GM12892 (cell line): ENCODE results near the gene CCDC57.

Experiments used
- DNase-seq: peaks from one replicate; pipeline ENCODE4 v3.0.0; 2011; ENCODE audit not compliant: insufficient read length
- FAIRE-seq: peaks from 2 replicates; lab custom pipeline; 2011; peaks lifted over from hg19 to GRCh38; lab: Jason Lieb, UNC
- POLR2A ChIP-seq: IDR thresholded peaks from 2 replicates; pipeline ENCODE4 v1.6.1; 2011; ENCODE audit warnings: low read depth, low read length, control low read depth
- POLR2AphosphoS5 ChIP-seq: IDR thresholded peaks from 2 replicates; pipeline ENCODE4 v1.6.1; 2011; ENCODE audit warnings: low read depth, low read length, control low read depth
- TAF1 ChIP-seq: IDR thresholded peaks from 2 replicates; pipeline ENCODE4 v1.6.1; 2011; ENCODE audit warnings: low read depth, mild to moderate bottlenecking, control low read depth, low read length, borderline replicate concordance

CCDC57 gene

DNA sequence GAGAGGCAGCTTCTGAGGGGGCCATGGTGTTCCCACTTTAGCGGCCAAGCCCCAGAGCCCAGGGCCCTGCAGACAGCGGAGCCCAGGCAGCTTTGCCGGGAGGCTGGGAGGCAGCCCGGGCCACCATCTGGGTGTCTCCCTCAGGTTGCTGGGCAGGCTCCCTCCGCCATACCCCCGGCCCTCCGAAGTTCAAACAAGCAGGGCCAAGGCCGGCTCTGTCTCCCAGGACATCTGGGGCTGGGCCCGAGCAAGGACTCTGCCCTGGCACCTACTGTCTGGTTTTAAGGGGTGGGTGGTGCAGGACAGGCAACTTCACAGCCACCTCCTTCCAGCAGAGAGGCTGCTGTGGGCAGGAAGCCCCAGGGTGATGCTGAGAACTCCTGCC, 149.7 kb downstream of the CCDC57 start:
- TF ChIP-seq TAF1 = no peak
- TF ChIP-seq POLR2A = no peak
- no peak for TF ChIP-seq POLR2AphosphoS5
- no peak for FAIRE-seq
- no peak for DNase-seq

DNA sequence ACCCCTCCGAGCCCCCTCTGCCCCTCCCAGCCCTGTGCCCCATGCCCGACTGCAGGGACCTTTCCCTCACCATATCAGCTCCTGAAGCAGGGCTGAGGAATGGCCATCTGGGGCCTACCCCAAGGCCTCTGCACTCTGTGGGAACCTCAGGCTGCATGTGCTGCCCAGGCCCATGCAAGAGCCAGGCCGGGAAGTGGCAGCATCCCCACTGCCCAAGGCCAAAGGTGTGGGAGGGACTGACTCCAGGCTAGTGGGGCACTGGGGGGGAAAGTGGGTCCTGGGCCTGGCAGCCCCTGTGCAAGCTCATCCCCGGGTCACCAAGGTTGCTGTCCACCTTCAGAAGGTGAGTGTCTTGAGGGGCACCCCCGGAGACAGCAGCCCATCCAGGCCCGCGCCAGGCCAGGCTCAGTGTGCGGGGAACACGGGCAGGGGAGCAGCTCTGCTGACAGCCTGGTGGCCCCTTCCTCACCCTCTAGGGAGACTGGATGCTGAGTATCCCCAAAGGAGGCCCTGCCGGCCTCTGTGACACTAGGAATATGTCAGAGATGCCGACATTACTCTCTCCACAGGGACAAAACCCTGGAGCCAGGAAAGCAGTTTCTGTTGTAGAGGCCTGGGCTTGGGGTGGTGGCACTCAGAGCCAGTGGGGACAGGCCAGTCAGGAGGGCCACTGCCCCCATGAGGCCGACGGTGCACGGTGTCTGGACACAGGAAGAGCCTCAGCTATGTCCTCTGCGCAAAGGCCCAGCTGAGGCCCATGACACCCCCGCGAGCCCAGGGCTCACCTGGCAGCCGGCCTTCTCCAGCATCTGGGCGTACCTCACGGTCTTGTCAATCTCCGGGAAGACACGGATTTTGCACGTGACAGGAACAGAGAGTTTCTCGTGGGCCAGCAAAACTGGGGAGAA, 150.3 kb downstream of the CCDC57 start:
- no peak for DNase-seq
- no peak for FAIRE-seq
- TF ChIP-seq TAF1 (no peak), POLR2A (0 out of 2 replicates have a peak, but pooled peaks have one; percentile 21)

DNA sequence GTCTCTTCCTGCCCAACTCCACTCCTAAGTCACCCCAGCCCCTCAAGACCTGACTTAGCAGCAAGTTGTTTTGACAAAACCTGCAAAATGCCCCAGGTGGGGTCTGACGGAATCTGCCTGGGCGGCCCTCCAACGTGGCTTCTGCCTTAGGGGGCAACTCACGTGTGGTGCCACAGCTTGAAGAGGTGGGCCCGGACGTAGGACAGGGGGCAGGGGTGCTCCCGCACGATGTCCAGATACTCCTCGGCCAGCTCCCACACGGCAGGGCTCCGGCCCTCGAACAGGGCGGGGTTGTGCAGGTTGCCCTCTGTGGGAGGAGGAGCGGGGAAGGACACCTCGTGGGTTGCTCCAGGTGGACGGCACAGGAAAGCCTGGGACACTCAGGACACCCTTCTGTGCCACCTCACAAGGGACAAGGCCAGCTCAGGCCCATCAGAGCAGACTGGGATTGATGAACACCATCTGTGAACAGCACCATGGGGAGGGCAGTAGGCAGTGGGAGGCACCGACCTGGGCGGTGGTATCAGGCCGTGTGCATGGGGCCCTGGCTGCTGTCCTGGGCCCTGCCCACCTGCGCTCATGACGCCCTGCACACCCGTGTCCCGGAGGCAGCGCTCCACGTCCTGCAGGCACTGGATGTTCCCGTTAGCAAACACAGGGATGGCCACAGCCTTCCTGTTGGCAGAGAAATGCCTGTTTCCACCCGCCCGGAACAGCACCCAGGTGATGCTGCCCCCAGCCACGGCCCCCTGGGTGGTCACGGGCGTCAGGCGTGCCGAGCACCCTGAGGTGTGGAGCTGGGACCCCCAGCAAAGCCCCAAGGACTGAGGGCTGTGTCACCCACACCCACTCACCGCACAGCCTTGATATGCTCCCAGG, 151.4 kb downstream of the CCDC57 start:
- DNase-seq = no peak
- no peak for FAIRE-seq
- TF ChIP-seq TAF1 (no peak), POLR2AphosphoS5 (no peak), POLR2A (peak; percentile 13; the same call in 1 of the 2 replicates)

GRCh38 chr17:82060614-82061013, 152.0 kb downstream of the CCDC57 start:
- TF ChIP-seq TAF1 (no peak), POLR2A (no peak; the same call in 1 of the 2 replicates), POLR2AphosphoS5 (no peak)
- no peak for DNase-seq
- no peak for FAIRE-seq

DNA sequence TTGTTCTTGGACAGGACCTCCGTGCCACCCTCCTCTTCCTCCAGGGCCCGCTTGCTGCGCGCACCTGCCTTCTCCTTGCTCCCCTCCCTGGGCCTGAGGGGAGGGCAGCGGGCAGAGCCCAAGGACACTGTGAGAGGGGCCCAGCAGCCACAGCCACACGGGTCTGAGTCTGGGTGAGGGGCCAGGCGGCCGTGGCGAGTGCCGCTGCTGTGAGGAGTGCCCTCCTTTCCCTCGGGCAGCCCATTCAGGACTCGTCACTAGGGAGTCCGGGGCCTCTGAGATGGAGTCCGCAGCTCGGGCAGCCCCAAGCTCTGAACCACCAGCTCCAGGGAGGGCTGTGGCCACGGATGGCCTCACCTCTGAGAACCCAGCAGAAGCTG, 152.7 kb downstream of the CCDC57 start:
- DNase-seq (no peak), FAIRE-seq (no peak)
- TF ChIP-seq POLR2A (no peak), POLR2AphosphoS5 (no peak), TAF1 (no peak)

GRCh38 chr17:82059272-82060000, 153.2 kb downstream of the CCDC57 start:
- FAIRE-seq (no peak), DNase-seq (no peak)
- TF ChIP-seq TAF1 (no peak), POLR2A (0 out of 2 replicates have a peak, but pooled peaks have one; percentile 12)

- FAIRE-seq = no peak
- TF ChIP-seq TAF1 = no peak
- peak; percentile 17; the same call in 1 of the 2 replicates for TF ChIP-seq POLR2A
- no peak for TF ChIP-seq POLR2AphosphoS5
- DNase-seq = no peak
Measured at GRCh38 chr17:82058855-82059249, 153.8 kb downstream of the CCDC57 start.

- no peak for FAIRE-seq
- DNase-seq = no peak
- TF ChIP-seq TAF1 (no peak), POLR2AphosphoS5 (no peak), POLR2A (no peak)
Measured at GRCh38 chr17:82058230-82058854, 154.3 kb downstream of the CCDC57 start.

DNA sequence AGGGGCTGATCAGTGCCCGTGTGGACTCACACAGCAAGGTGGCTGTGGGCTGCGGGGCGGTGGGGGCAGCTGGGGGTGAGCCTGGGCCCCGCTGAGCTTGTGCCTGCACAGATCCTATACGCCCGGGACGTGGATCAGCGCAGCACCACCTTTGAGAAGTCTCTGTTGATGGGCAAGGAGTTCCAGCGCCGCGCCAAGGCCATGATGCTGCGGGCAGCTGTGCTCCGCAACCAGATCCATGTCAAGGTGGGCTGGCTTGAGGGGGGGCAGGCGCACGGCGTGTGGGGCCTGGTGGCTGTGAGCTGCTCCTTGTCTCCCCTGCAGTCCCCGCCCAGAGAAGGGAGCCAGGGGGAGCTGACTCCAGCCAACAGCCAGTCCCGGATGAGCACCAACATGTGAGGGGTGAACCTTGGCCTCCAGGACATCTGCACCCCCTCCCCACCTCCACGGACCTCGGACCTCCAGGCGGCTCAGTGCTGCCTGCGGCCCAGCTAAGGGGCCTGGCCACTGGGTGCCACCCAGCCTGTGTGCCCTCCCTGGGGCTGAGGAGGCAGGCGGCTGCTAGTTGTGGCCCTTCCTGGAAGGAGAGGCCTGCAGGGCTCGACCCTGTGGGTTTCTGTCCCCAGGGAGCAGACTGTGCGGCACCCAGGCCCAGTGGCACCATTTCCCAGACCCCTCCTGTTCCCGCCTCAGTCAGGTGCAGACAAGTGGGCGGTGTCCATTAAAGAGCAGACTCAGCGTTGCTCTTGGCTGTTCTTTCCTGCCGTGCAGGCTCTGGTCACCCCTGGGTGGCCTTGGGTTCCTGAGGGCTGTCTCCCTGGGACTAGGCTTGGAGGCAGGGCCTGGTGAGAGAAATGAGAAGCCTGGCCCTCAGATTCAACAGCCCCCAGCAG, 155.7 kb downstream of the CCDC57 start:
- TF ChIP-seq TAF1 (no peak), POLR2AphosphoS5 (peak; percentile 26; the same call in 1 of the 2 replicates), POLR2A (no peak)
- DNase-seq (no peak), FAIRE-seq (no peak)
